ENCODE results near the gene HIBCH. TPM values are rescaled to one million over a fixed set of nuclear protein-coding genes. Genes with fewer than 3 reads are reported as not detected.

Gene HIBCH
- total RNA-seq, 8 experiments from 2014 or later, result 12.4 to 70.6 (median 23.7) TPM

DNA sequence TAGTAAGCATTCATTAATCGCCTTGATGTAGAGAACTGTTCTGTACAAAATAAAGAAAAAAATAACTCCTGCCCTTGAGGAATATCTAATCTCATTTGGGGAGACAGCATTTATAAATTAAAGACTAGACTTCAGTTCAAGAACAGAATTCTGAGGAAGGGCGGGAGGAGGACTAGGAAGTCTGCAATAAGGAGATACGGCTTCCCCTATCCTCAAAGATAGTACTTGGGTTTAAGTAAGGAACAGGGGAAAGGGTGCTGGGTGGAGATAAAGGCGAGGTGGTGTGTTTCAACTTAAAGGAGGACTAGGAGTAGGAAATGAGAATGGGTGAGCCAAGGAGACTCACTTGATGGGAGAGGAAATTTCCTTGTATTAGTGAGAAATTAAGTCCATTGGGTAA, 135.2 kb downstream of the HIBCH start:
- H3K4me3 ChIP-seq, result no peak overlapping the region
- in situ Hi-C loops (cut with MboI; ENCODE audit: low pct_unique_long_range_greater_than_20kb in 2 of 9, low sequenced_read_pairs in 9 of 9, unreplicated experiment in 9 of 9), result no loop called here
- no peak for ATAC-seq (replicated peaks in 6 of 8)
- peaks cover 0 to 6% of the 10 kb centered on the region in 2 donors for H3K4me1 ChIP-seq (replicated peaks in 1 of 2)
- no peak overlapping the region for H3K27ac ChIP-seq
- WGBS, 10 experiments, result 55 to 100% (median 90%) methylated on average over 1 to 4 of the region's 4 CpGs; no CpG with 5 or more reads in 1 of the 10 experiments

DNA sequence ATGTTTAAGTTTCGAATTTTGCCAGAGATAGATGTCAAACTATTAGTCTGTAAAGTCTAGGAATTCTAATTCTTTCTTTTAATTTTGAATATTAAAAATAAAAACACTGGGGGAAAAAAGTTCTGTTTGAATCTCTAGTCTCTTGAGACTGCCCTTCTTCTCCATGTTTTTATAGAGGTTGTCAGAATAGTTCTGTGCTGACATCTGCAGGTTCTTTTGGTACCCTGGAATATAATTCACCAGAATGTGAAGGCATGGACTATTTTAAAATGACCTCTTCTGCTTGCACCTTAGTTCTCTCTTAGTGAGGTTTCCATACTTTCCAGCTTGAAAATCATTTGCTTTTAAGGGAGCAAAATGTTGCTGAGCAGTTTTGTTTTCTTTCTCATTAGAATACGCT, 136.1 kb downstream of the HIBCH start:
- 63 to 100% (median 85%) methylated on average over 1 to 2 of the region's 2 CpGs; no CpG with 5 or more reads in 1 of the 10 experiments for WGBS, 10 experiments
- in situ Hi-C loops (cut with MboI; ENCODE audit: low pct_unique_long_range_greater_than_20kb in 2 of 9, low sequenced_read_pairs in 9 of 9, unreplicated experiment in 9 of 9), result no loop called here
- Histone ChIP-seq H3K27ac (no peak overlapping the region), H3K4me1 (replicated peaks in 1 of 2) (peaks cover 0 to 6% of the 10 kb centered on the region in 2 donors), H3K4me3 (no peak overlapping the region)
- ATAC-seq (replicated peaks in 6 of 8), result no peak

DNA sequence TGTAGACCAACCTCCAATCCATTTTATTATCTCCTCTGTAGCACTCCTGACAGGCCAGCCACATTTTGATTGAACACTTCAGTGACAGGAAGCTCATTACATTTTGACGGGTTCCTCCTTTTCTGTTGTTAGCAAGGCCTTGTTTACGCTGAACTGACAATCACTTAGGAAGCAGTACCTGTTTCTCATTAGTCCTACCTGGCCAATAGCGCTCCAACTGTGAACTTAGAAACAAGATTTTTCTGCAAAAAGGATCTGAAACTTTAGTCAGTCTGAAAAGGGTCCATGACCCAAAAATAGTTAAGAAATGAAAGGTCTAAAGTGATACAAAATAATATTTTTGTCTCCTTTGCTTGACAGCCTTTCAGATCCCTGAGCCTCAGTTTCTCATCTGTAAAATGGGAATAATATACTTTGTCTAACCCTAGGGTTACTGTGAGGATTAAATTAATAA, 137.5 kb downstream of the HIBCH start:
- Histone ChIP-seq H3K27ac (no peak overlapping the region), H3K4me1 (replicated peaks in 1 of 2) (peaks cover 0 to 6% of the 10 kb centered on the region in 2 donors), H3K4me3 (no peak overlapping the region)
- in situ Hi-C loops (cut with MboI; ENCODE audit: low pct_unique_long_range_greater_than_20kb in 2 of 9, low sequenced_read_pairs in 9 of 9, unreplicated experiment in 9 of 9), result no loop called here
- 36 to 100% (median 88%) methylated on average over 1 to 3 of the region's 3 CpGs; no CpG with 5 or more reads in 2 of the 10 experiments for WGBS, 10 experiments
- ATAC-seq (replicated peaks in 6 of 8), result no peak

DNA sequence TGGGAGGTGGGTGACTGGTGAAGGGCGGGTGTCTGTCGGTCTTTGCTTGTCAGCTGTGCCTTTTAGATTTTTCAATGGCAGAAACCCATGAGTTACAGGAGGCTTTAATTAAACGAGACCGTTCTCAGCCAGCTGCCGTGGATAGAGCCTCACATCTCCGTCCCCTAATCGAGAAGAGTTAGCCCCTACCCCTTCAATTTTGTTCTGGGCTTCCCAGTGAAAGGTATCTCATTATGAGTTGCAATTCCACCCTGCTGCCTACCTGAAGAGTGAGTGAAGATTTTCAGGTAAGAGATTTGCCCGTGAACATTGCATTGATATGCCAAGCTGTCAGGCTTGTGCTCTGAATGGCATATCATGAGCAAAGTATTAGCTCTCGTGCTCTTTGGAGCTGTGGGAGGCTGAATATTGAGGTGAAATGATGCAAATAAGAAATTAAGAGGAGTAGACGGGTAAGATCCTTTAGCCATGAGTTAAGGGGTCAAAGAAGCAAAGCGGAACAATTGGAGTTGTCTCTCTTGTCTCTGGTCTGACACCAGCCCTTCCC, 138.4 kb downstream of the HIBCH start:
- ATAC-seq (replicated peaks in 6 of 8), result peak in 1 of 8 experiments; percentile 1
- WGBS, 10 experiments, result 25 to 75% (median 42%) methylated on average over 2 to 6 of the region's 11 CpGs; no CpG with 5 or more reads in 2 of the 10 experiments
- H3K4me1 ChIP-seq (replicated peaks in 1 of 2), result peaks cover 0 to 6% of the 10 kb centered on the region in 2 donors
- H3K4me3 ChIP-seq, result peak overlapping the region; percentile 32 to 56 (median 39)
- in situ Hi-C loops (cut with MboI; ENCODE audit: low pct_unique_long_range_greater_than_20kb in 2 of 9, low sequenced_read_pairs in 9 of 9, unreplicated experiment in 9 of 9), result no loop called here
- no peak overlapping the region for H3K27ac ChIP-seq

DNA sequence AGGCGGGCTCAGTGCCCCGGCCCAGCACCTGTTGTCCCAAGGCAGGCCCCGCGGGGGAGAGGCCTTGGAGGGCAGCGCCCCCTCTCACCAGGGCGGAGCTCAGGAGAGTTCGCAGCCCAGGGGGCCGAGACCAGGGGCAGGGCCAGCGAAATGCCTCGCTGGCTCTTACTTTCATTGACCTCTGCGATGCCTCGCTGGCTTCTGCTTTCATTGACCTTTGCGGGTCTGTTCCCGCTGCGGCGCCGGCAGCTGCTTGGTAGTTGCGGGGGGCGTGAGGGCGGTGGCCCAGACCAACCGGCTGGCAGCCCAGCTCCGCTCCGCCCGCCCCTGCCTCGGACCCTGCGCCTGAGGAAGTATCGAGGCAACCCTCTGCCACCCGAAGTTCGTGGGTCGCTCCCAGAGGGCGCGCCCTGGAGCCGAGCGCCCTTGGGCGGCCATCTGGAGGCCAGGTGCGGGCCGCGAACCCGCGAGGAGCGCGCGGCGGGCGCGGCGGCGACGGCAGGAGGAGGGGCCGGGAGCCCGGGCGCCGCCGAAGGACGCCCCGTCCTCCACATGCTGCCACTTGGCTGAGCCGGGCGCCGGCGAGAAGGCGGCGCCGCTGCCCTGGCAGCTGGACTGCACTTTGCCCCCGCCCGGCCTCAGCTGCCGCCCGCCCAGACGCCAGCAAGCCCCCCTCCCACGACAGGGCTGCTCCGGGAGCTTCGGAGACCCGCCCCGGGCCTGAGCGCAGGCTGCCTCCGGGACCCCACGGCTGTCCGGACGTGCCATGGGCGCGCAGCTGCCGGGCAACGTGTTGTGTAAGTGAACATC, 139.1 kb downstream of the HIBCH start:
- in situ Hi-C loops (cut with MboI; ENCODE audit: low pct_unique_long_range_greater_than_20kb in 2 of 9, low sequenced_read_pairs in 9 of 9, unreplicated experiment in 9 of 9), result no loop called here
- WGBS, 10 experiments, result 2 to 6% methylated on average over 10 to 18 of the region's 82 CpGs; no CpG with 5 or more reads in 8 of the 10 experiments
- ATAC-seq (replicated peaks in 6 of 8), result peak; percentile 78 to 87 (median 83)
- H3K4me1 ChIP-seq (replicated peaks in 1 of 2), result peaks cover 0 to 6% of the 10 kb centered on the region in 2 donors
- no peak overlapping the region for H3K27ac ChIP-seq
- peak overlapping the region; percentile 32 to 56 (median 39) for H3K4me3 ChIP-seq

DNA sequence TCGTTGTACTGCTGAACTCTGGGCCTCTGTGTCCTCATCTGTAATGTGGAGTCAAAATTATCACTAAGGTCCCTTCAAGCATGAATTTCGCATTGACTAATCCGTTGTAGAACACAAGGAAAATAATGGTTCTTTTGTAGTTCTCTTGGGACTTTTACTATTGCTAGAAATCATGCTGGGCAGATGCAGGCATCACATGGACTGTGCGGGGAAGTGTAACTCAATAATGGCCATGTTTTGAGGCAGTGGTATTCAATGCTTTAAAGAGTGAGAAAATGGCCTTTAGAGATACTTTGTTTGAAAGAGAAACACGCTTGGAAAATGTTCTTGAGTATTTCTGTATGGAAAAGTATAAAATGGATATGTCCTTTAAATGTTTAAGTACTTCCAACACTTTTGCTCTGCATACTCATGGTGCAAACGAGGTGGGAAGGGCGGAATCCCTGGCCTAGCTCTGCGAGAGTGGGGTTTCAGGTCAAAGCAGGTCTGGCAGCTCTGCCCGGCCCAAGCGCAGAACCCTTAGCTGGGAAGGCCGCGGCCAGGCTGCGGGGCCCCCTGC, 139.8 kb downstream of the HIBCH start:
- peak overlapping the region; percentile 32 to 56 (median 39) for H3K4me3 ChIP-seq
- WGBS, 10 experiments, result 24 to 83% (median 49%) methylated on average over 1 to 7 of the region's 13 CpGs

DNA sequence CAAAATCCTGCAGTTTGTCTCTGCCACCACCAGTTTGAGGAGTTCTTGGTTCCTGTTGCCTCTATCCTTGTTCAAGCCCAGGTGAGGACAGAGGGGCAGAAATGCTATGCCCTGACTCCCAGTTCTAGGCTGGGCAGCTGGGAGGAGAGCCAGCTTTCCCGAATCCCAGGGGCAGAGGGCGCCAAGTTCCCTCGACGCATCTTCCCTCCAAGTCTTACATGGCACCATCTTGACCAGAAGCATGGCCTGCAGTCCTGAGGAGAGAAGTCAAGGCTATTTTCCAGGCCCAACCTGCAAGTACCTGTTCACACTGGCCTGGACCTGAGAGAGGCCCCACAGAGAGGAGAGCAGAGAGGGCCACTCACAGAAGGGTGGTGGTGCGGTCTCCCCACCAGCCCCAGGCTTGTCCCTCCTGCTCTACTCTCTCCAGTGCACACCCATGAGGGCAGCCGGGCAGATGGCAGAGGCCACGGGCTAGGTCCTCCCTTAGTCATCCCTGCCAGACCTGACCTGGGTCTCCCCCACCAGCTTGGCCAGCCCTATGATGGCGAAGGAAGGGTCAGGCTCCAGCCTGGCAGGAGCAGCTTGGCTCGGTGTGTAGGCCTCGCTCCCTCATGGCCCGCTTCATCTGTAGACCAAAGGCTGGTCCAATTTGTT, 141.4 kb downstream of the HIBCH start:
- Histone ChIP-seq H3K4me3 (no peak overlapping the region), H3K27ac (no peak overlapping the region), H3K4me1 (replicated peaks in 1 of 2) (peaks cover 0 to 6% of the 10 kb centered on the region in 2 donors)
- no peak for ATAC-seq (replicated peaks in 6 of 8)
- 90 to 100% (median 96%) methylated on average over 1 to 7 of the region's 11 CpGs; no CpG with 5 or more reads in 2 of the 10 experiments for WGBS, 10 experiments
- in situ Hi-C loops (cut with MboI; ENCODE audit: low pct_unique_long_range_greater_than_20kb in 2 of 9, low sequenced_read_pairs in 9 of 9, unreplicated experiment in 9 of 9), result no loop called here

More for the DNA sequence above, 139.8 kb downstream of the HIBCH start:
- Histone ChIP-seq H3K27ac (no peak overlapping the region), H3K4me1 (replicated peaks in 1 of 2) (peaks cover 0 to 6% of the 10 kb centered on the region in 2 donors)
- peak in 1 of 8 experiments; percentile 19 for ATAC-seq (replicated peaks in 6 of 8)
- in situ Hi-C loops (cut with MboI; ENCODE audit: low pct_unique_long_range_greater_than_20kb in 2 of 9, low sequenced_read_pairs in 9 of 9, unreplicated experiment in 9 of 9), result no loop called here

DNA sequence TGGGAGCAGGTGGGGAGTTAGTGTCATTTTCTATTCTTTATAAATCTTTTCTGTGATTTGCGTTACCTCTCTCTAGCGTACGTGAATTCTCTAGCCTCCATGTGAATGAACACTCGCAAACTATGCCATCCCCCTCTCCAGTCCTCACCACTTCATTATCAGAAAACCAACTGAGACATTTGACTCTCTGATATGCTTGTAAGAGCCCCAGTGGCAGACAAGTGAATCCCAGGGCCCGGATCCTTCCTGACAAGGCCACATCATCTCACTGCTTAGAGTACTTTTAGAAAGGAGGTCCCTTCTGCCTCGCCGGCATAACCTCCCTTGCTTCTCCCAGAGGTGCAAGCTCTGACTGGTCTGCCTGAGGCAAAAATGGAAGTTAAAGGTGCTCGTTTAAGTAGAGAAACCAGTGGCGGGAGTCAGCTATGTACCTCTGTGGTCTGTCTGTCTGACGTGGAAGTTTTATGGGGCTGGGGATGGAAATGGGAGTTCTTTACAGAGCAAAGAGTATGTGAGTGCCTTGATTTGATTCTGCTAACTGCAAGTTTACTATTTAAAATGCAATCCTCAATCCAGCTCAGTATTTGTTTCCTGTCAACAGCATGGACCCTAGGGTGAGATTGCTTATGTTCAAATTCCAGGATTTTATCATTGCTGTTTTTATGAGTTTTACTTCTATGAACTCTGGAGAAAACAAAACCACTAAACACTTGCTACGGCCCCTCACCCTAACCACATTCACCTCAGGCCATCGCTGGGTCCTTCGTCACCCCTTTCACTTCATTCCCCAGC, 142.2 kb downstream of the HIBCH start:
- H3K4me1 ChIP-seq (replicated peaks in 1 of 2), result peaks cover 0 to 6% of the 10 kb centered on the region in 2 donors
- in situ Hi-C loops (cut with MboI; ENCODE audit: low pct_unique_long_range_greater_than_20kb in 2 of 9, low sequenced_read_pairs in 9 of 9, unreplicated experiment in 9 of 9), result no loop called here
- WGBS, 10 experiments, result 89 to 100% (median 97%) methylated on average over 1 to 12 of the region's 13 CpGs; no CpG with 5 or more reads in 1 of the 10 experiments
- H3K27ac ChIP-seq, result no peak overlapping the region
- no peak overlapping the region for H3K4me3 ChIP-seq
- ATAC-seq (replicated peaks in 6 of 8), result no peak

DNA sequence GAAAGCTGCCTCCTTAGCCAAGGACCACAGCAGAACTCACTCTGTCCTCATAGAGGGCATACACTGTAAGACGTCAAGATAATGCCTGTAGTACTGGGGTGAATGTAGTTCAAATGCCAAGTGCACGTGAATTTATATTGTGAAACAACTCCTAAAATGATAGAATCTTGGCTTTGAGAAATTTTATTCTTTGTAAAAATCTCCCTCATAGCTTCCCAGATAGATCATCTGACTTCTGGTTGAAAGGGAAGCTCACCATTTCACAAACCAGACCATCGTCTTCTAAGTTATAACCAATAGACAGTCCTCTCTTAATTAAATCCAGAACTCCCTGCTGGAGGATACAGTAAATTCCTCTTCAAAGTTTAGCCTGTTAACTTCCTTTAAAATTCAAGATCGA, 146.2 kb downstream of the HIBCH start:
- Histone ChIP-seq H3K4me1 (replicated peaks in 1 of 2) (no peaks in the 10 kb centered on the region), H3K4me3 (no peak overlapping the region), H3K27ac (no peak overlapping the region)
- ATAC-seq (replicated peaks in 6 of 8), result no peak
- in situ Hi-C loops (cut with MboI; ENCODE audit: low pct_unique_long_range_greater_than_20kb in 2 of 9, low sequenced_read_pairs in 9 of 9, unreplicated experiment in 9 of 9), result no loop called here
- WGBS, 10 experiments, result 20 to 95% (median 75%) methylated on average over 1 to 4 of the region's 4 CpGs

DNA sequence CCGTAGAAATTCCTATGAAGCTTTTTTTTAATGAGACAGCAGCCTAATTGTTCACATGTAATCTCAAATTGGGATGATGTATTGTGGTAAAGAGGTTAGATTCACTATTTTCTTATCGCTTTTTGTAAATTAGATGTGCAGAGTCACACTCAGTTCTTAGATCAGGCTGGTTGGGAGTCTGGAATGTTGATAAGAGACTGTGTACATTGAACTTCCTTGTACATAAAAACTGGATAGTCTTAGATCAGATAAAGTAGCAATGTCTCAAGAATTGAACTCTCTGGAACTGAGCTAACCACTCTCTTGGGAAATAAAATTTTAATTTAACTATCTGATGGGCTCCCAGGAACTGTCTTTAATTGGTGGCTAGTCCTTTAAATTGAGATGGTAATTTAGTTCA, 149.0 kb downstream of the HIBCH start:
- in situ Hi-C loops (cut with MboI; ENCODE audit: low pct_unique_long_range_greater_than_20kb in 2 of 9, low sequenced_read_pairs in 9 of 9, unreplicated experiment in 9 of 9), result no loop called here
- Histone ChIP-seq H3K4me3 (no peak overlapping the region), H3K27ac (no peak overlapping the region), H3K4me1 (replicated peaks in 1 of 2) (no peaks in the 10 kb centered on the region)
- ATAC-seq (replicated peaks in 6 of 8), result no peak
- 10 to 95% (median 72%) methylated on average over 1 to 2 of the region's 2 CpGs for WGBS, 10 experiments

DNA sequence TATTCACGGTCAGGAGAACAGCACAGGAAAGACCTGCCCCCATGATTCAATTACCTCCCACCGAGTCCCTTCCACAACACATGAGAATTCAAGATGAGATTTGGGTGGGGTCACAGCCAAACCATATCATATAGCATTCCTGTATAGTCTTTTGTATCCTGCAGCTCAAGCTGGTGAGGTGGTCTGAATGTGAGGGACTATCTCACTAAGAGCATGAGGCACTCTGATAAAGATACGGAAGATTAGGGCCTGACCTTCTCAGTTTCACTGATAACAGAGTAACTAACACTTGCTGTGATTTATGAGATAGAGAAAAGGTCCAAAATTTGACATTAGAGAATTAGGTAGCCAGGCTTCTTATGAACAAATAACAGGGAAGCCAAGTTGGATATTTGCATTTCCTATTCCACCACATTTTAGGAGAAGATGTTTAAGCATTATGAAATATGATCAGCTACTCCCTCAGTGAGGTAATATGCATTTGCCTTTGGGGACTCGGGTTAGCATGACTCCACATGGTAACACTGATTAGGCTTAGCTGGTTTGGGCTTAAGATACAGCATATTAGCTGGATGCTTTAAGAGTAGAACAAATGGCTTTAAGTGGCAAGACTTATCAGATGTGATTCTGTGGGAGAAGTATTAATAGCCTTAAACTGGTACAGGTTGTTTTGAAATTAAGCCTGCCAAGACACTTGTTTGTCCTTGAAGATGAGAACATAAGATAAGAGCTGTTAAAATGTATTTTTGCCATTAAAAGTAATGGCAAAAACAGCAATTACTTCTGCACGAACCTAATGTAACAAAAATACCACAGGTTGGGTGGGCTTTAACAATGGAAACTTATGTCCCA, 150.2 kb downstream of the HIBCH start:
- in situ Hi-C loops (cut with MboI; ENCODE audit: low pct_unique_long_range_greater_than_20kb in 2 of 9, low sequenced_read_pairs in 9 of 9, unreplicated experiment in 9 of 9), result no loop called here
- Histone ChIP-seq H3K4me3 (no peak overlapping the region), H3K27ac (no peak overlapping the region), H3K4me1 (replicated peaks in 1 of 2) (no peaks in the 10 kb centered on the region)
- 20 to 88% (median 72%) methylated on average over 1 to 5 of the region's 5 CpGs; no CpG with 5 or more reads in 1 of the 10 experiments for WGBS, 10 experiments
- ATAC-seq (replicated peaks in 6 of 8), result peak in 3 of 8 experiments; percentile 47 to 85 (median 52)
